Prostate gland (tissue), 2 donors: ENCODE results near the gene IPMK. TPM values are rescaled to one million over a fixed set of nuclear protein-coding genes. Genes with fewer than 3 reads are reported as not detected.

ENCODE experiments used
- DNase-seq: peaks from one replicate; pipeline ENCODE4 v3.0.0-alpha.2; 2019; ENCODE audit warnings: low spot score
- H3K27ac ChIP-seq, 2 donors: fragments of 200-600 bp; sonication (generic); 2 replicates each; pipeline ENCODE4 v1.5.1; 2017 to 2019
- H3K27me3 ChIP-seq: fragments of 200-600 bp; sonication (generic); replicated peaks from 2 replicates; pipeline ENCODE4 v1.5.1; 2019; ENCODE audit not compliant: insufficient read depth
- H3K36me3 ChIP-seq, 2 donors: fragments of 200-600 bp; sonication (generic); 1 replicate in 1 of 2; 2 replicates in 1 of 2; pipeline versions ENCODE4 v1.5.1 to v1.8.1; 2017 to 2019
- H3K4me1 ChIP-seq: fragments of 200-600 bp; sonication (generic); replicated peaks from 2 replicates; pipeline ENCODE4 v1.5.1; 2019
- H3K4me3 ChIP-seq, 2 donors: fragments of 200-600 bp; sonication (generic); 2 replicates each; pipeline ENCODE4 v1.5.1; 2017 to 2019
- H3K9me3 ChIP-seq: fragments of 200-600 bp; sonication (generic); 2 replicates; pipeline ENCODE4 v1.5.1; 2017
- CTCF ChIP-seq, 4 experiments: fragments of 200-600 bp in 2 of 4; fragments of 450-650 bp in 2 of 4; sonication (generic) in 2 of 4; IDR thresholded peaks; 1 replicate in 3 of 4; 2 replicates in 1 of 4; pipeline ENCODE4 v1.5.1; 2016 to 2019; ENCODE audit warnings: antibody characterized with exemption in 4 of 4, mild to moderate bottlenecking in 2 of 4, moderate library complexity in 2 of 4
- POLR2A ChIP-seq: fragments of 450-650 bp; IDR thresholded peaks from one replicate; pipeline ENCODE4 v1.6.1; 2016; ENCODE audit warnings: antibody characterized with exemption, mild to moderate bottlenecking
- POLR2AphosphoS5 ChIP-seq: sonication (generic); formaldehyde crosslinking; IDR thresholded peaks from one replicate; pipeline ENCODE4 v1.6.1; 2017; ENCODE audit warnings: antibody characterized with exemption
- WGBS: methylation state at CpG from one replicate; pipeline ENCODE4 v1.1.5; 2018; 5-methylcytosine and 5-hydroxymethylcytosine counted together
- intact Hi-C: fragments of 100-400 bp; cut with DNase I; formaldehyde crosslinking; loops from one replicate; pipeline ENCODE4 v1.14.2; 2022
- total RNA-seq, 2 donors: library from RNA; depleted of rRNA; stranded (reverse); fragments of >200 nt; gene quantifications; one replicate each; pipeline ENCODE4 v1.1.0, GENCODE V29; 2016

Gene IPMK
- total RNA-seq, 2 donors from 2014 or later, result 2.6 to 5.5 TPM

- no peak for DNase-seq
- intact Hi-C loops, result no loop called here
- WGBS, result 33% methylated on average over 2 of the region's 2 CpGs
- Histone ChIP-seq H3K4me1 (no peaks in the 10 kb centered on the region), H3K27me3 (no peaks in the 10 kb centered on the region), H3K9me3 (no peaks in the 10 kb centered on the region), H3K4me3 (no peak overlapping the region), H3K27ac (no peak overlapping the region), H3K36me3 (no peaks in the 10 kb centered on the region)
- TF ChIP-seq POLR2AphosphoS5, result no peak
- no peak for TF ChIP-seq POLR2A
- TF ChIP-seq CTCF (IDR thresholded peaks at IDR 0.05), result no peak
Observed at GRCh38 chr10:58175990-58176900, 91.4 kb downstream of the IPMK start.

- no peak overlapping the region for H3K27ac ChIP-seq
- H3K9me3 ChIP-seq, result no peaks in the 10 kb centered on the region
- no peak for DNase-seq
- H3K4me1 ChIP-seq, result no peaks in the 10 kb centered on the region
- H3K27me3 ChIP-seq, result no peaks in the 10 kb centered on the region
- TF ChIP-seq POLR2A (no peak), CTCF (IDR thresholded peaks at IDR 0.05) (no peak), POLR2AphosphoS5 (no peak)
- intact Hi-C loops, result no loop called here
- WGBS, result 85% methylated on average over 5 of the region's 5 CpGs
- no peaks in the 10 kb centered on the region for H3K36me3 ChIP-seq
- no peak overlapping the region for H3K4me3 ChIP-seq
Observed at GRCh38 chr10:58174831-58175230, 92.9 kb downstream of the IPMK start.

- intact Hi-C loops, result no loop called here
- no peak overlapping the region for H3K4me3 ChIP-seq
- H3K9me3 ChIP-seq, result no peaks in the 10 kb centered on the region
- 60% methylated on average over 2 of the region's 2 CpGs for WGBS
- H3K4me1 ChIP-seq, result no peaks in the 10 kb centered on the region
- DNase-seq, result no peak
- no peak for TF ChIP-seq POLR2AphosphoS5
- no peak for TF ChIP-seq CTCF (IDR thresholded peaks at IDR 0.05)
- TF ChIP-seq POLR2A, result no peak
- H3K27ac ChIP-seq, result no peak overlapping the region
- no peaks in the 10 kb centered on the region for H3K27me3 ChIP-seq
- H3K36me3 ChIP-seq, result no peaks in the 10 kb centered on the region
Observed at GRCh38 chr10:58173391-58173790, 94.3 kb downstream of the IPMK start.

- Histone ChIP-seq H3K9me3 (no peaks in the 10 kb centered on the region), H3K4me3 (no peak overlapping the region), H3K36me3 (no peaks in the 10 kb centered on the region), H3K4me1 (no peaks in the 10 kb centered on the region), H3K27me3 (no peaks in the 10 kb centered on the region), H3K27ac (no peak overlapping the region)
- TF ChIP-seq POLR2AphosphoS5 (no peak), CTCF (IDR thresholded peaks at IDR 0.05) (no peak), POLR2A (no peak)
- WGBS, result 86% methylated on average over 1 of the region's 1 CpG
- no peak for DNase-seq
- intact Hi-C loops, result no loop called here
Observed at GRCh38 chr10:58171146-58171545, 96.5 kb downstream of the IPMK start.

- no peaks in the 10 kb centered on the region for H3K36me3 ChIP-seq
- intact Hi-C loops, result no loop called here
- H3K27ac ChIP-seq, result no peak overlapping the region
- no peak overlapping the region for H3K4me3 ChIP-seq
- no peak for DNase-seq
- TF ChIP-seq CTCF (IDR thresholded peaks at IDR 0.05), result no peak
- WGBS, result 89% methylated on average over 4 of the region's 4 CpGs
- no peaks in the 10 kb centered on the region for H3K9me3 ChIP-seq
- no peaks in the 10 kb centered on the region for H3K27me3 ChIP-seq
- no peaks in the 10 kb centered on the region for H3K4me1 ChIP-seq
Observed at GRCh38 chr10:58164517-58164916, 103.2 kb downstream of the IPMK start.
